Activated gamma-delta T cell treated with Interleukin-2 at 50 U/mL for 16 hours (primary cell): ENCODE data around the gene COL6A2.

Source experiments
- DNase-seq: peaks from one replicate; pipeline ENCODE4 v3.0.0-alpha.2; 2020

Gene COL6A2

GRCh38 chr21:46144464-46145070, 46.7 kb downstream of the COL6A2 start:
- DNase-seq, result no peak

DNA sequence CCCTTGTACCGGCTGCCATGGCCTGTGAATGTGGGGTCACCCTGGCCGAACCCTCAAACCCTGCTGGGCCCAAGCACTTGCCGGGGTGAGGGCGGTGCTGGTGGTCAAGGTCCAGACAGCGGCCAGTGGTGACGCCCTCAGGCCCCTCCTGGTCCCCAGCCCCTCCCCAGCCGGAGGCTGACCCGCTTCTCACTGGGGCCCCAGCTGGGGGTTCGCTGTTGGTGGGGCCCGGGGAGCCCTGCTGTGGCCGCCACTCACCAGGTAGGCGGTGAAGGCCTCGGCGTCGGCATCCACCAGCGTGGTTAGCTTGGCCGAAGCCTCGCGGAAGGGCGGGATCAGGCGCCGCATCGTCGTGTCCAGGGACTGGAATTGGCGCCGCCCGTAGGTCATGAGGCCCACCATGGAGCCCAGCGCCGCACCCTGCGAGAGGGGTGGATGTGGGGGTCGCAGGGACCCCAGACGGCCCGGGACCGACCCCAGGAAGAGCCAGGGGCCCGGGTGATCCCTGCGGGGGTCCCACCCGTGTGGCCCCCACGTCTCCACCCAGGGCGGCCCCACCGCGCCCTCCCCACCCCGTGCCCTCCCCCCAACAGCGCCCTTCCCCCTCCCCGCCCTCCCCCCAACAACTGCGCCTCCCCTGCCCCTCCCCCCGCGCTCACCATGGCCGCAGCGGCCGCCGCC, 47.4 kb downstream of the COL6A2 start:
- DNase-seq, result no peak

DNA sequence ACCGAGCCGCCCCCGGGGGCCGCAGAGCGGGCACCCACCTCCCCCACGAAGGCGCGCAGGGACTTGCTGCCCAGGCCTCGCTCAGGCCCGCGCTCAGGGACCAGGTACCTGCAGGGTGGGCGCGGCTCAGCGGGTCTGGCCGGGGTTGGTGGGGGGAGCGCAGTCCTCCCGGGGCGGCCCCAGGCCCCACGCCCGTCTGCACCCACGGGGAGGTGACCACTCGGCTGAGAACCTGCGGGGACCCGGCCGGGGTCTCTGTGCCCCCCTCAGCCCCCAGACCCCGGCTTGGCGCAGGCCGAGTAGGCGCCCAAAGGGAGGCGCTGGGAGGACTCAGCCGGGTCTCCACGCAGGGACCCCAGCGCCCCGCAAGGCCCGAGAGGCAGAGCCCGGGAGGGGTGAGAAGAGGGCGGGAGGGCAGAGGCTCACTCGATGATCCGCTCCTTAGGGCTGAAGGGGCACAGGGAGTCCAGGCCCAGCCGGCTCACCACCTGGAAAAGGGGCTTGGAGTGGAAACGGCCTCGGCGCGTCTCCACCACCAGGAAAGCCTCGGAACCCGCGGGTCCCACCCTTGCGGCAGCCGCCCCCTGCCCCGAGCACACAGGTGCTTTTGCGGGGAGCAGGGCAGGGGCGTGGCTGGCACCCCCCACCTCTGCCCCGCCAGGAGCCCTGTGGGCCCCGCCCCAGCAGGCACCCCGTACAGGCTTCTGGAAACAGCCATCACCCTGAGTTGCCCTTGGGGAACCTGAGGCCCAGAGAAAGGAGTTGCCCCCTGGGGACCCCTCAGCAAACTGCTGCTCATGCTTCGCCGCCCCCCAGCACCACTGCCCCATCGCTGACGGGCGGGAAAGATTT, 48.2 kb downstream of the COL6A2 start:
- DNase-seq, result no peak

DNA sequence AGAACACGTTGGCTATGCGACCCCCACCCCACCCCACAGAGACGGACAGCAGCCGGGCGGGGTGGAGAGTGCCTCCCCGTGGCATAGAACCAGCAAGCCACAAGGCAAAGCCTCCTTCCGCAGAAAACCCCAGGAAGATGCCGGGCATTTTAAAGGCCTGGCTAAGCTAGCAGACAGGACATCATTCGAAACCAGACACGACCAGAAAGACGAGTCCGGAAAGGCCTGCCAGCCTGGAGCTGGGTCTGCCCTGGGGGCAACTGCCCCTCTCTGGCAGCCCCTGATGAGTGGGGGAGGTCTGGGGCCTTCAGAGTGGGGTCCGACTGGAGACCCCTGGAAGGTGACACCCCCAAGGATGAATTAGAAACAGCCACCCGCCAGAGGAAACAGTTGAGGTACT, 48.9 kb downstream of the COL6A2 start:
- DNase-seq, result no peak

DNA sequence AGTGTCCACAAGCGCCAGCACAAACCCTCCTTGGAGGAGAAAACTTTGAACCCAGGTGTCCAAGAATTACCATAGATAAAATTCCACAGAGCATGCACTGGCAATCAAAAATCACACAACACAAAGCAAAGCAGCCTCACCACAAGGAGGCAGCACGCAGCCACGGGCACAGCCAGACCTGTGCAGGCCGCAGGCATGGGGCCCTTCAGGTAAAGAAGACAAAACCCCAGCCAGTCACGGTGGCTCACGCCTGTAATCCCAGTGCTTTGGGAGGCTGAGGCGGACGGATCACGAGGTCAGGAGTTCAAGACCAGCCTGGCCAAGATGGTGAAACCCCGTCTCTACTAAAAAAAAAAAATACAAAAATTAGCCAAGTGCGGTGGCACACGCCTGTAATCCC, 49.5 kb downstream of the COL6A2 start:
- peak; percentile 27 for DNase-seq

DNA sequence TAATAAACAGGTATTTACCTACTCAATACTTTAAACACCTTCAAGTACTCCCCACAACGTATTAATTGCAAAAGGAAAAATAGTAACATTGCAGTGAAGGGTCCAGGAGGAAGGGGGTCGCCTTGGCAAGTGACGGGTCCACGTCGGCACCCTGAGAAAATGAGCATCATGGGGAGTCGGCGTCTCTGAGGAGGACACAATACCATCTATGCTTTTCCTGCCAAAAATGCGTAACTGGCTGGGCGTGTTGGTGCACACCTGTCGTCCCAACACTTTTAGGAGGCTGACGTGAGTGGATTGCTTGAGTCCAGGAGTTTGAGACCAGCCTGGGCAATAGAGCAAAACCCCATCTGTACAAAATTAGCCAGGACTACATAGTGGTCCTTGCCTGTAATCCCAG, 50.2 kb downstream of the COL6A2 start:
- DNase-seq, result no peak

DNA sequence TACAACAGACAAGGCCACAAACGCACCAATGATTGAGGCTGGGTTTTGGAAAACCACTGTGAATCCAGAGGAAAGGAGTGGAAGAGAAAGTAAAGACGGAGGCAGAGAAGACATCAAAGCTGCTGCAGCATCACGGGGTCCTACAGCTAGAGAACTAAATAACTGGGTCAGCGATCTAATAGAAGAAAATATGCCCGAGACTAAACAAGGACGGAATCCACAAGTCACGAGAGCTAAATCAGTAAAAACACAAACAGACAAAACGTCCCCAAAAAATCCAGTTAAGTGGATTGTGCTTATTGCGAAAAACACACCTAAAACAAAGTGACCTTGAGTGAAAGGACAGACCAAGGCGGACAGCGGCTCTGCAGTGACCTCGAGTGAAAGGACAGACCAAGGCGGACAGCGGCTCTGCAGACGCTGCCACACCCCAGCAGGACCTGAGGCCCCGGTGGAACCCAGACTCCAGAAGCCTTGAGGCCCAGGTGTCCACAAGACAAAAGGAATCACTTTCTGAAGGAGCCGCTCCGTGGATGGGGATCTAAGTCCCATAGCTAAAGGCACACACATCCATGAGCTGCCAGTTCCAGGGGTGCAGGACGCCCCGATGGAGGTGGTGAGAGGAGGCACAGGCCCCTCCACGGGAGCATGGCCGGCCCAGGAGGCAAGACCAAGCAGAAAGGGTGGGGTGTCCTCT, 51.4 kb downstream of the COL6A2 start:
- DNase-seq, result no peak

DNA sequence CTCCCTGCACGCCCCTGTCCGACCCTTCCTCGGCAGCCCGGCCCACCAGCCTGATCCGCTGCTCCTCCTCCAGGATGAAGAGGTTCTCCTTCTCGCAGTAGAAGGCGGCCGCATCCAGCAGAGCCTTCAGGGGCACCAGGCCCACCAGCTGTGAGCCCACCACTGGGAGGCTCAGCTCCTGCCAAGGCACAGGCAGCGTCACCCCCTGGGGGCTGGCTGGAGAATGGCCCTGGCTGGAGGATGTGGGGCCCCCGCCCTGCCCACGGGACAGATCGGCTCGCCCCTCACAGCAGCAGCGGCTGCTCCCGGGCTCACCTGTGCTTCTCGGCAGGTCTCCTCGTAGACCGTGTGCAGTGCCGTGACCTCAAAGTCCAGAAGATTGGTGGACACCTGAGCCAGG, 52.2 kb downstream of the COL6A2 start:
- DNase-seq, result no peak

GRCh38 chr21:46150491-46151121, 52.7 kb downstream of the COL6A2 start:
- DNase-seq, result no peak

DNA sequence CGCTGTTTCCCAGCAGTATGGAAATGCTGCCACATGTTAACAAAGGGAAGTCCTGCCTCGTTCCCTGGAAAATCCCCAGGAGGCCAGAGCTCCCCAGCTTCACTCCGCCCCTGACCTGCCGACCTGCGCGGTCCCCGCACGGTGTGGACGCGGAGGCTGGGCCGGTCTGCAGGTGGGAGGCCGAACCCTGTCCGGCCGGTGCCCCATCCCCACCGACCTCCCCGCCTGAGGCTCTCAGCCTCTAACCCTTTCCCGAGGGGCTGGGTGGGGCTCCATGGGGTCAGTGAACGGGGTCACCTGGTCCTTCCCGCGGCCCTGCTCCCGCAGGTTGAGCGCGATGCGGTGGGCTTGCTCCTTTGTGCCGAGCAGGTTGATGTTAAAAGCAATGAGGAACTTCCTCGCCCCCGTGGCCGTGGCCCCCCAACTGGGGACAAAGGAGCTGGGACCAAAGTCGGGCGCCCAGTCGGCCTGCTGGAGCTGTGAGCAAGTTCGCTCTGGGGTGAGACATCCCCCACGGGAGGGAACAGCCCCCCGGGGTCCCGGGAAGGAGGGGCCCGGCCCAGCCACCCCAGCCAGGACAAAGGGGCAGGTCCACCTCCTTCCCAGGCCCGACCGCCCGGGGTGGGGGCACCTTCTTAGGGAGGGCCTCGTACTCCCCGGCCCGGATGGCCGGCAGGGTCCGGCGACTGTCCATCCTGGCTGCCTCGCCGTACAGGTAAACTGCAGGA, 53.5 kb downstream of the COL6A2 start:
- no peak for DNase-seq

- DNase-seq, result no peak
Observed at GRCh38 chr21:46151989-46152926, 54.3 kb downstream of the COL6A2 start.

GRCh38 chr21:46152927-46153246, 55.0 kb downstream of the COL6A2 start:
- DNase-seq, result no peak

DNA sequence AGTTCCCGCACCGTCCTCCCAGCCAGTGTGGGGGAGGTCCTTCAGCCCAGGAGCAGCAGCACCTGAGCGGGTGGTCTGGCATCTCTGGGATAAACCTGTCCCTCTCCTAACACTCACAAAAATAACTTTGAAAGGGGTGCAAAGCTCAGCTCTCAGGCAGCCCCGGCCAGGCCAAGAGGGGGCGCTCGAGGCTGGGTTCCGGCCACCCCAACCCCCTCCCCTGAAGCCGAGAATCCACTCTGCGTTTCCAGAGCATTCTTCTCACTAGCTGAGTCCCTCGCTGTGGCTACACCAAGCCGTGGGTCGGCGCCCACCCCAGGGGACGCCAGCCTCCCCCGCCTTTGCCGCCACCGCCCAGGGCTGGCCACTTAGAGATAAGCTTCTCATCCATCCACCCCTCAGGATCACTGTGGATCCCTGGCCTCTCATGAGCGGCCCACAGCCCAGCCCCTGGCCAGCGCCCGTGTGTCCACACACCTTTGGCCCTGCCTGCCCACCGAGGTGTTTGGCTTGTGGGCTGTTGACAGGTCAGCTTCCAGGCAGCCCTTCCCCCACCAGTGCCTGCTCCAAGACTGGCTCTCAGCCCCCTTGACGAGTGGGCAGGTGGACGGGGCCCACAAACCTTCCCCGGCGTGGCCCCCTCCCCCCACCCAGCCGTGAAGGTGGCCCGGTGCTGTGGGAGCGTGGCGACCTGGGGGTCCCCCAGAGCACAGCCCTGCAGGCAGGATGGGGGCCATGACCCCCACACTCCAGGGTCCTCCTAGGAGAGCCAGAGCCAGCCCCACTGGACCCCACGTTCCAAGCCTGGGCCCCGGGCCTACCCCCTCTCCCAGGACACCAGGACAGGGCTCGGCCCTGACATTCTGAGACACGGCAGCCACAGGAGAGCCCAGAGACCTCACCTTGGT, 55.6 kb downstream of the COL6A2 start:
- no peak for DNase-seq

DNA sequence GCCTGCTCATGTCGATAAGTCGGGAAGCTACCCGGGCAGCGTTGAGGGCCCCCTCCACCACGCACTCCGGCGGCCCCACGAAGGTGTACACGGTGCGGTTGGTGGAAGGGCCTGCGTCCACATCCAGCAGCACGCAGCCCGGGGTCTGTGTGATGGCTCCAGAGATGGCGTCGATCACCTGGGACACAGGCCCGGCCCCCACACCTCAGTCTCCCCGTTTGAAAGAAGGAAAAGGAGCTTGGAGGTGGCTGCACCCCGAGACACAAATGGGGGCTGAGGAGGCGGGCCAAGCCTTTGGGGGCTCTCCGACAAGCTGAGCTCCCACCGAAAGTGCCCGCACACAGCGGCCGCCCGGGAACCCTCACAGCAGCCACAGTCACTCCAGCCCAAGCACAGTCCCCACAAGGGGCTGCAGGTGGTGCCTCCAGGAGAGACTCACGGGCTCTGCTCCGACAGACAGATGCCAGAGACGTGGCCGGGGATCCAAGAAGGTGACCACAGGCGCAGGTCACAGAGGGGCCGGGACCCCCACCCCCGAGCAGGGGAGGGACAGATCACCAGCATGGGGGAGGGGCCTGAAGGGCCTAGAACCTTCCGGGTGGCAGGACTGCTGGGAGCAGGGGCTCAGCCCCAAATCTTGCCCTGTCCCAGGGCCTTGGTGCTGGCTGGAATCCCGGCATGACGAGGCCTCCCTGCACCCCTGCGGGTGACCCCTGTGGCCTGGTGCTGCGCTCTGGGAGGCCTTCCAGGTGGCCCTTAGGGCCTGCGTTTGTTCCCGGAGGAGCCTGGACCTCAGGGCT, 56.4 kb downstream of the COL6A2 start:
- DNase-seq, result no peak

GRCh38 chr21:46154955-46155513, 57.1 kb downstream of the COL6A2 start:
- DNase-seq, result no peak

- no peak for DNase-seq
Observed at GRCh38 chr21:46155514-46156377, 57.8 kb downstream of the COL6A2 start, which contains the start of gene FTCD. Gene FTCD (minus strand): TSS chr21:46155579. CDS start chr21:46155523, 56 bp downstream.

- no peak for DNase-seq
Observed at GRCh38 chr21:46156378-46156645, 58.4 kb downstream of the COL6A2 start.

DNA sequence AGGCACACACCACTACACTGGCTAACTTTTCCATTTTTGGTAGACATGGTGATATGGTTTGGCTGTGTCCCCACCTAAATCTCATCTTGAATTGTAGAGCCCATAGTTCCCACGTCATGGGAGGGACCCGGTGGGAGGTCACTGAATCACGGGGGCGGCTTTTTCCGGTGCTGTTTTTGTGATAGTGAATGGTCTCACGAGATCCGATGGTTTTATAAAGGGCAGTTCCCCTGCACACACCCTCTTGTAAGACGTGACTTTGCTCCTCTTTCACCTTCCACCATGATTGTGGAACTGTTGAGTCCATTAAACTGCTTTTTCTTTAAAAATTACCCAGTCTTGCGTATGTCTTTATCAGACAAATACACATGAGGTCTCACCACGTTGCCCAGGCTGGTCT, 58.8 kb downstream of the COL6A2 start:
- no peak for DNase-seq
